ENCODE measurements around the gene ST13. TPM values are rescaled to one million over a fixed set of nuclear protein-coding genes. Genes with fewer than 3 reads are reported as not detected.

The ST13 gene
- total and polyA plus RNA-seq, 2 of the 4 experiments (the other 2 are of a cell fraction) = 115 to 235 TPM

- H3K18ac ChIP-seq (ENCODE audit: low read depth, low read length) = no peak overlapping the region
- peak overlapping the region; percentile 87 for H3K14ac ChIP-seq (replicated peaks; ENCODE audit: low read depth, low read length)
- H2AK9ac ChIP-seq (replicated peaks; ENCODE audit: low read depth, low read length, poor library complexity) = peak overlapping the region; percentile 91
- H2BK15ac ChIP-seq (ENCODE audit: low read depth, low read length) = no peak overlapping the region
- peaks cover 14 to 56% of the 10 kb centered on the region in 2 experiments for H3K79me1 ChIP-seq (ENCODE audit: low read depth in 1 of 2, low read length in 2 of 2)
- peak overlapping the region; percentile 90 for H2AK5ac ChIP-seq (ENCODE audit: low read depth, low read length)
- ATAC-seq (ENCODE audit: low read depth) (no peak; the same call in 1 of the 2 replicates), DNase-seq (no peak)
- CTCF ChIA-PET = interaction anchor here (1.0 kb wide), 1 partner anchor 65 kb away, joined by 3 read pairs; no protein-coding TSS in a partner anchor
- peak; percentile 51; the same call in 1 of the 2 replicates for TF ChIP-seq CEBPB (IDR thresholded peaks at IDR 0.05; ENCODE audit: low read depth, low read length)
- TF ChIP-seq, protein P1, sequence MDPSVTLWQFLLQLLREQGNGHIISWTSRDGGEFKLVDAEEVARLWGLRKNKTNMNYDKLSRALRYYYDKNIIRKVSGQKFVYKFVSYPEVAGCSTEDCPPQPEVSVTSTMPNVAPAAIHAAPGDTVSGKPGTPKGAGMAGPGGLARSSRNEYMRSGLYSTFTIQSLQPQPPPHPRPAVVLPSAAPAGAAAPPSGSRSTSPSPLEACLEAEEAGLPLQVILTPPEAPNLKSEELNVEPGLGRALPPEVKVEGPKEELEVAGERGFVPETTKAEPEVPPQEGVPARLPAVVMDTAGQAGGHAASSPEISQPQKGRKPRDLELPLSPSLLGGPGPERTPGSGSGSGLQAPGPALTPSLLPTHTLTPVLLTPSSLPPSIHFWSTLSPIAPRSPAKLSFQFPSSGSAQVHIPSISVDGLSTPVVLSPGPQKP (IDR thresholded peaks at IDR 0.05; ENCODE audit: borderline replicate concordance, low read depth, low read length) = no peak
- H3K9me1 ChIP-seq (ENCODE audit: insufficient read depth, low read length) = peaks cover 8% of the 10 kb centered on the region; the same call in 1 of the 2 replicates
- peak overlapping the region; percentile 98 for H3K23ac ChIP-seq (ENCODE audit: low read depth, low read length)
- H4K8ac ChIP-seq (ENCODE audit: low read depth in 2 of 2, low read length in 2 of 2) = peak overlapping the region; percentile 88 to 93
- POLR2A ChIA-PET (ENCODE audit: unreplicated experiment) = interaction anchor here (0.6 kb wide), 1 partner anchor 46 kb away, joined by 10 read pairs; no protein-coding TSS in a partner anchor
- TSS peak; percentile 71 for BruUV-seq (replicated peaks)
- H3K4ac ChIP-seq (ENCODE audit: low read depth, low read length) = peak overlapping the region; percentile 93
- H4K5ac ChIP-seq (ENCODE audit: low read depth, low read length) = peak overlapping the region; percentile 32
- peak overlapping the region; percentile 60 for H4K91ac ChIP-seq (ENCODE audit: insufficient read depth, low read depth, low read length)
- H3K27ac ChIP-seq (ENCODE audit: insufficient read depth, low read length) = peak overlapping the region; percentile 95
- H2BK120ac ChIP-seq (ENCODE audit: low read depth, low read length) = peak overlapping the region; percentile 13; the same call in 1 of the 2 replicates
- H3K4me2 ChIP-seq (ENCODE audit: low read depth, low read length) = peak overlapping the region; percentile 88
- no peaks in the 10 kb centered on the region for H3K9me3 ChIP-seq (ENCODE audit: control insufficient read depth, insufficient read depth, low read length)
- peak overlapping the region; percentile 94 for H2AFZ ChIP-seq (replicated peaks; ENCODE audit: low read length, poor library complexity)
- intact Hi-C loops (cut with micrococcal nuclease) (no loop called here), in situ Hi-C loops (cut with MboI; ENCODE audit: low sequenced_read_pairs) (no loop called here), dilution Hi-C loops (cut with HindIII; ENCODE audit: low sequenced_read_pairs, unreplicated experiment) (no loop called here)
- no peaks in the 10 kb centered on the region for H3K36me3 ChIP-seq (ENCODE audit: control insufficient read depth, insufficient read depth, low read length)
- no peak overlapping the region for H2BK20ac ChIP-seq (ENCODE audit: low read depth, low read length)
- peak overlapping the region; percentile 95 for H3K9ac ChIP-seq (ENCODE audit: low read depth, low read length)
- H4K20me1 ChIP-seq (ENCODE audit: insufficient read depth, low read length) = peaks cover 28% of the 10 kb centered on the region
- WGBS, 2 experiments (ENCODE audit: extremely low coverage in 2 of 2, insufficient read length in 1 of 2) = 0% methylated on average over 7 of the region's 18 CpGs; no CpG with 5 or more reads in 1 of the 2 experiments
- peak overlapping the region; percentile 65 for H2BK5ac ChIP-seq (ENCODE audit: low read depth, low read length, poor library complexity, severe bottlenecking)
- H3K27me3 ChIP-seq (ENCODE audit: control insufficient read depth, insufficient read depth, low read length) = no peaks in the 10 kb centered on the region
- peaks cover 9% of the 10 kb centered on the region for H3K4me1 ChIP-seq (ENCODE audit: control insufficient read depth, insufficient read depth, low read length)
- H3K4me3 ChIP-seq (ENCODE audit: insufficient read depth, low read depth, low read length) = peak overlapping the region; percentile 67
- H3K56ac ChIP-seq (ENCODE audit: extremely low read depth, insufficient read depth, low read length) = peak overlapping the region; percentile 78
Measured at GRCh38 chr22:40857309-40857855, 943 bp upstream of the ST13 start.
